Motor neuron (in vitro differentiated cells): Measurements from ENCODE around the gene ETS2. TPM values are rescaled to one million over a fixed set of nuclear protein-coding genes. Genes with fewer than 3 reads are reported as not detected.

Experiments used
- ATAC-seq, 8 experiments: fragments of 200-7000 bp; cut with Tn5 transposase; replicated peaks in 6 of 8; 2 replicates each; pipeline ENCODE4 v1.8.0; 2021; ENCODE audit warnings: mild to moderate bottlenecking in 8 of 8, moderate library complexity in 8 of 8
- H3K27ac ChIP-seq, 2 donors: fragments of 250-450 bp; sonication (Bioruptor Pico); 2 replicates each; pipeline ENCODE4 v1.9.0; 2021; ENCODE audit warnings: antibody characterized with exemption in 2 of 2, mild to moderate bottlenecking in 2 of 2, moderate library complexity in 1 of 2
- H3K4me1 ChIP-seq, 2 donors: fragments of 250-450 bp; sonication (Bioruptor Pico); replicated peaks in 1 of 2; 2 replicates each; pipeline ENCODE4 v1.6.1; 2021; ENCODE audit warnings: antibody characterized with exemption in 2 of 2, mild to moderate bottlenecking in 2 of 2, moderate library complexity in 1 of 2
- H3K4me3 ChIP-seq, 5 donors: fragments of 250-450 bp; sonication (Bioruptor Pico); 2 replicates each; pipeline ENCODE4 v1.9.0; 2021; ENCODE audit warnings: antibody characterized with exemption in 5 of 5, mild to moderate bottlenecking in 5 of 5, moderate library complexity in 4 of 5
- WGBS, 10 experiments: fragments of 450-650 bp; shearing (Covaris generic); methylation state at CpG; one replicate each; pipeline ENCODE4 v1.0.0; 2022; 5-methylcytosine and 5-hydroxymethylcytosine counted together
- in situ Hi-C, 9 experiments: fragments of 400-800 bp; cut with MboI; loops; one replicate each; pipeline ENCODE4 v1.15.0; 2021; ENCODE audit warnings: low sequenced_read_pairs in 9 of 9, low pct_unique_long_range_greater_than_20kb in 2 of 9; ENCODE audit not compliant: unreplicated experiment in 9 of 9
- total RNA-seq, 8 experiments: library from RNA; unstranded; fragments of 300-600 nt; gene quantifications; 2 replicates each; pipeline versions ENCODE4 v1.2.3 to v1.2.4, GENCODE V29; 2022

The ETS2 gene
- total RNA-seq, 8 experiments from 2014 or later: 6.4 to 44.1 (median 9.2) TPM

GRCh38 chr21:38858026-38858811 lies 52.5 kb downstream of the ETS2 start:
- 54 to 100% (median 73%) methylated on average over 2 to 8 of the region's 8 CpGs for WGBS, 10 experiments
- in situ Hi-C loops: no loop called here
- no peak for ATAC-seq
- H3K4me3 ChIP-seq: no peak overlapping the region
- no peaks in the 10 kb centered on the region for H3K4me1 ChIP-seq
- H3K27ac ChIP-seq: no peak overlapping the region

GRCh38 chr21:38858812-38859205 lies 53.1 kb downstream of the ETS2 start:
- no peaks in the 10 kb centered on the region for H3K4me1 ChIP-seq
- H3K4me3 ChIP-seq: no peak overlapping the region
- H3K27ac ChIP-seq: no peak overlapping the region
- ATAC-seq: no peak
- 57 to 100% (median 80%) methylated on average over 1 of the region's 1 CpG; no CpG with 5 or more reads in 5 of the 10 experiments for WGBS, 10 experiments
- in situ Hi-C loops: no loop called here

- WGBS, 10 experiments: 50 to 100% (median 83%) methylated on average over 1 to 3 of the region's 5 CpGs; no CpG with 5 or more reads in 6 of the 10 experiments
- ATAC-seq: peak in 1 of 8 experiments; percentile 27
- Histone ChIP-seq H3K4me1 (no peaks in the 10 kb centered on the region), H3K27ac (no peak overlapping the region), H3K4me3 (no peak overlapping the region)
- in situ Hi-C loops: no loop called here
Measured at GRCh38 chr21:38859852-38860251, 54.1 kb downstream of the ETS2 start.

GRCh38 chr21:38861056-38861455 lies 55.3 kb downstream of the ETS2 start:
- in situ Hi-C loops: no loop called here
- 30 to 90% (median 73%) methylated on average over 1 to 5 of the region's 6 CpGs; no CpG with 5 or more reads in 2 of the 10 experiments for WGBS, 10 experiments
- H3K27ac ChIP-seq: no peak overlapping the region
- no peak overlapping the region for H3K4me3 ChIP-seq
- no peaks in the 10 kb centered on the region for H3K4me1 ChIP-seq
- ATAC-seq: peak in 1 of 8 experiments; percentile 56

- in situ Hi-C loops: no loop called here
Measured at GRCh38 chr21:38861989-38862683, 56.4 kb downstream of the ETS2 start.

GRCh38 chr21:38863291-38863690 lies 57.6 kb downstream of the ETS2 start:
- no peak overlapping the region for H3K27ac ChIP-seq
- in situ Hi-C loops: no loop called here
- 70 to 100% (median 83%) methylated on average over 1 to 2 of the region's 2 CpGs; no CpG with 5 or more reads in 5 of the 10 experiments for WGBS, 10 experiments
- H3K4me3 ChIP-seq: no peak overlapping the region
- no peak for ATAC-seq
- H3K4me1 ChIP-seq: no peaks in the 10 kb centered on the region

More at GRCh38 chr21:38861989-38862683, 56.4 kb downstream of the ETS2 start:
- Histone ChIP-seq H3K4me1 (no peaks in the 10 kb centered on the region), H3K27ac (no peak overlapping the region), H3K4me3 (no peak overlapping the region)
- peak in 1 of 8 experiments; percentile 52 for ATAC-seq
- 33 to 83% (median 80%) methylated on average over 1 to 8 of the region's 8 CpGs; no CpG with 5 or more reads in 5 of the 10 experiments for WGBS, 10 experiments

- Histone ChIP-seq H3K27ac (no peak overlapping the region), H3K4me1 (no peaks in the 10 kb centered on the region), H3K4me3 (no peak overlapping the region)
- no peak for ATAC-seq
- in situ Hi-C loops: no loop called here
- 80 to 100% (median 91%) methylated on average over 1 to 5 of the region's 8 CpGs; no CpG with 5 or more reads in 1 of the 10 experiments for WGBS, 10 experiments
Measured at GRCh38 chr21:38863843-38864363, 58.2 kb downstream of the ETS2 start.

- Histone ChIP-seq H3K4me3 (no peak overlapping the region), H3K4me1 (no peaks in the 10 kb centered on the region), H3K27ac (no peak overlapping the region)
- in situ Hi-C loops: no loop called here
- 17 to 100% (median 54%) methylated on average over 1 to 3 of the region's 3 CpGs for WGBS, 10 experiments
- ATAC-seq: peak in 3 of 8 experiments; percentile 24 to 91 (median 51)
Measured at GRCh38 chr21:38864964-38865363, 59.2 kb downstream of the ETS2 start.

GRCh38 chr21:38869196-38869595 lies 63.5 kb downstream of the ETS2 start:
- in situ Hi-C loops: no loop called here
- 69 to 100% (median 93%) methylated on average over 1 to 3 of the region's 3 CpGs; no CpG with 5 or more reads in 3 of the 10 experiments for WGBS, 10 experiments

GRCh38 chr21:38869946-38870345 lies 64.2 kb downstream of the ETS2 start:
- peak in 7 of 8 experiments; percentile 44 to 100 (median 59) for ATAC-seq
- 50 to 100% (median 75%) methylated on average over 2 to 3 of the region's 3 CpGs; no CpG with 5 or more reads in 1 of the 10 experiments for WGBS, 10 experiments
- in situ Hi-C loops: no loop called here

More at GRCh38 chr21:38869196-38869595, 63.5 kb downstream of the ETS2 start:
- no peak overlapping the region for H3K4me3 ChIP-seq
- ATAC-seq: no peak
- H3K4me1 ChIP-seq: no peaks in the 10 kb centered on the region
- no peak overlapping the region for H3K27ac ChIP-seq

More at GRCh38 chr21:38869946-38870345, 64.2 kb downstream of the ETS2 start:
- Histone ChIP-seq H3K4me1 (no peaks in the 10 kb centered on the region), H3K4me3 (no peak overlapping the region), H3K27ac (no peak overlapping the region)
